Renal cortical epithelial cell (primary cell): Measurements from ENCODE around the gene VPS8. TPM values are rescaled to one million over a fixed set of nuclear protein-coding genes. Genes with fewer than 3 reads are reported as not detected.
A peak's percentile ranks its signal among the peaks of the same experiment; 100 is the strongest.
"Not testable (repeated sequence)": the region's sequence is repeated elsewhere in the genome, so short reads cannot be mapped to it uniquely, and the experiment has no call there.

ENCODE experiments used
- DNase-seq: peaks from one replicate; pipeline ENCODE4 v3.0.0-alpha.2; 2011; ENCODE audit warnings: low read depth
- total RNA-seq: library from RNA; depleted of rRNA; stranded (reverse); fragments of >200 nt; gene quantifications from 2 replicates; pipeline ENCODE4 v1.2.3, GENCODE V29; 2014

Gene VPS8
- total RNA-seq, 1 donor from 2014 or later = 67.8 TPM

DNA sequence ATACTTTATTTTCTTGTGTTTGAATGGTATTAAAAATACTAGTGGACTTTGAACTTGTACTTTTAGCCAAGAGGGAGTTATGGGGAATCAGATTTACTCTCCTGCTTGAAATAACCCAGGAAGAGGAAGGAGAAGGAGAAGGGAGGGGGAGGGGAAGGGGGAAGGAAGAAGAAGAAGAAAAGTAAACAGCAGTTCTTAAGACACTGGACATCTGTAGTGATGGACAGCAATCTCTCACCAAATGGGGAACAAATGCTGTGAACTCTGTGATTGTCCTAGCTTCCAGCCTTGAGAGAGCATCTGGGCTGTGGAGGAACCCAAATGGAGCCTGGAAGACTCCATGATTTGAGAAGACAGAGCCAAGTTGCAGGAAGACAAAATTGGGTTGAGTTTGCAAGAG, 52.0 kb downstream of the VPS8 start:
- DNase-seq = no peak

DNA sequence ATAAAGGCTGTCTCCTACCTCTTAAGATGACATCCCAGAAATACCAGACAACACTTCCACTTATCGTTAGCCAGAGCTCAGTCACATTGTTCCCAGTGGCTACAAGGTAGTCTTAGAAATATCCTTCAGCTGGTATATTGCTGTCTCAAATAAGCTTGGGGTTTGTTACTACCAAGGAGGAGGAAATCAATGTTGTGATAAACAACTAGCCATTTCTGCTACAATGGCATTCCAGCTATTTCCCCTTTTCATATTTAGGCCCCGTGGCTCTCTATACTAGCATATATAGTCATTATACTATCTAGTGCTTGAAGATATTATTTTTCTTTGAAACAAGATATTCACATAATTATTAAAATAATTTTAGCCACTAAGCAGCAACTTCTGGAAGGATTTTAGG, 56.5 kb downstream of the VPS8 start:
- no peak for DNase-seq

DNA sequence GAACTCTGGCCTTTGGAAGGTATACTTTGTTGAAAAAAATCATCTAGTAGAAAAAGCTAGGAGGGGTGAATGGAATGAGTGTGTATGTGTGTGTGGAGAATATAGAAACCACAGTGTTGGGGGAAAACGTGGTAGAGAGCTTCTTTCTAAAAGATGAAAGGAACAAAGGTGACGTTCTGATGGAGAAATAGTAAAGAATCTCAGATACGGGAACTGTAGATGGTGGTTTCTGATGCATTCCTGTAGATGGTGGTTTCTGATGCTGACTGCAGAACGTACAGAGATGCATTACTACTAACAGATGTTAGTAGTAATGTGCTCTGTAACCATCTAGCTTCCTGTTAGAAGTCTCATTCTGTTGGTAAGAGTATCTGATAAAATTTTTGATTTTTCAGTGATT, 60.2 kb downstream of the VPS8 start:
- no peak for DNase-seq

- DNase-seq = peak; percentile 69
Measured at GRCh38 chr3:184873141-184873540, 61.2 kb downstream of the VPS8 start.

DNA sequence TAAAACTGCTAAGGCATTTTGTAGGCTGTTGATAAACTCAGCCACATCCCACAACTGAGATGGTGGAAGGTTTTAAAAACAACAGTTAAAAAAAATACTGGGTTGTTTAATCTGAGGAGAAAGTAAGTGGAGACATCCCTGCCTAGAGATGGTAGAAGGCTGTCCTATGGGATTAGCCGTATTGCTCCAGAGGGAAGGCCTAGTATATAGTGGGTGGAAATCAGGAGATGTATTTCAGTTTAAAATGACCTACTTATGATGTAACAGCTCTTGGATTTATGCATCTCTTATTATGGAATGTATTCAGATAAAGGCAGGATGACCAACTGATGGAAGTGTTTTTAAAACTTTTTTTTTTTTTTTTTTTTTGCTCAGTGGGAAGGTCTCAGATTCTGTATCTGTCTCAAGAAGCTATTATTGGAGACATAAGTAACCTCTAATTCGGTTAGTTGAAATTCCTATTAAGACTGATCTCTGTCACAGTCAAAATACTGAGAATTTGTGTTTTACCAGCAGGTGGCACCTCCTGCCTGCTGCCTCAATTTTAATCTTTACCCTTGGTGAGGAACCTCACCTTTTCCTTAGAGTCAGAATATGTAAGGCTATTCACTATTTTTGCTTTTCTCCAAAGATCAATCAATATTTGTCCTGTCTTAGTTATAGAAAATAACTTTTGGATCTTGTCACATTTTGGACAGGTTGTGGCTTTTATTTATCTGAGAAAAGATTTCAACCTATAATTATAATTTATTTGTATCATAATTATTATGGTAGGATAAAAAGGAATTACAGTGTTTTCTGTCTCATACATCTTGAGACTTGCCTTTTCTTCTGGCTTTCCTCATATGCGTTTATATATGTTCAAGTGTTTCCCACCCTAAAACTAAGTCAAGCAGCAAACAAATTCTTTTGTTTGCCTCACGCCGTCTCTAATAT, 63.0 kb downstream of the VPS8 start:
- DNase-seq = peak; percentile 35

GRCh38 chr3:184880276-184881019, 68.5 kb downstream of the VPS8 start:
- DNase-seq = no peak

DNA sequence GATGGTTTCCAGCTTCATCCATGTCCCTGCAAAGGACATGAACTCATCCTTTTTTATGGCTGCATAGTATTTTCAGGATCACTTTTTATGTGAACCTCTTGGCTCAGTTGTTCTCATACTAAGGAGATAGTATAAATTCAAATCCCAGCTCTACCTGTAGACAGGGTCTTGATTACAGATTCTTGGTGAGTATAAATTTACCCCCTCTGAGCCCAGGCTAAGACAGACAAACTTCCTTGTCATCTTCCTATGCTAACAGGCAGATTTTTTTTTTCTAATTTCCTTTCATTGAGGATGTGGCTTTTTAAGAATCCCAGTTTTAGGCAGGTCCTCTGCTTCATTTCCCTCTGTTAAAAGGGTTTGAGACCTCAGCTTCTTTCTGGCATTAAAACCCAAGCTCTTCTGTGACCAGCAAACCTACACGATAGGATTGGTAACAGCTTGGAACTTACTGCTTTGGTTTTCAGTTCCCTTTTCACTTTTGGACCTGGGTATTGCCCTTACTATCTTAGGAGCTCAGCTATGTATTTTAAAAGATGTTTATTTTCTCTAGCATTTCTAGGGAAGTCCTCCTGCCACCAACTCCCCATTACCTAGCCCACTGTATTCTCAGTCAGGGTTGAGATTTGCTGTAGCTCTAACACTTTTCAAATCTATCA, 72.5 kb downstream of the VPS8 start:
- DNase-seq = no peak

GRCh38 chr3:184885112-184885511, 73.1 kb downstream of the VPS8 start:
- DNase-seq = no peak

GRCh38 chr3:184887574-184887973, 75.6 kb downstream of the VPS8 start:
- DNase-seq = no peak

GRCh38 chr3:184889312-184889904, 77.4 kb downstream of the VPS8 start:
- no peak for DNase-seq

DNA sequence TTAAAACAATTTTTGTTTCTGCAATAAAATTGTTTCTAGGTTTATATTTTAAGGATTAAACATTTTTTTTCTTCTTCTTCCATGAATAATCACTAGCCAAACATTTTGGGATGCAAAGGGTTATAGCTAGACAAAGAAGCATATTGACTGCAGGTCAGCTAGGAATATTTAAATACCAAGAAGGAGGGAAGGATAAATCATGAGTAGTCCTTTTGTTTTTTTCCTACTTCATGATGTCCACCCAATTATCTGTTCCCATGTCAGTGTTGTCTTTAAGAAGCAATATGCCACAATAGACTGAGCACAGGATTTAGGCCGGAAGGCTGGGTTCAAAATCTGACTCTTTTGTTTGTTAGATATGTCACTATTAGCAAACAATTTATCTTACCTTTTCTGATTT, 82.1 kb downstream of the VPS8 start:
- DNase-seq = no peak

DNA sequence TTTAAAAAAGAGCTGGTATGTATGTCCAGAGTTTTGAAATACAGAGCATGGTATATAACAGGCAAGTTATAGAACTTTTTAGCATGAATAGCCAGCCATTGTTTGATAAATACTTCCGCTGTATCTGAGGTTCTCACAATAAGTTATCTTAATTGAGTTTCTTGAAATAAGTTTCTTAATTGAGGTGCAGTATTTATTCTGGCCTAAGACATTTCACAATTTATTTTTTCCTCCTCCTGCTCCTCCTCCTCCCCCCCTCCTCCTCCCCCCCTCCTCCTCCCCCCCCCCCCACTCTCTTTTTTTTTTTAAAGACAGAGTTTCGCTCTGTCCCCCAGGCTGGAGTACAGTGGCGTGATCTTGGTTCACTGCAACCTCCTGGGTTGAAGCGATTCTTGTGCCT, 83.4 kb downstream of the VPS8 start:
- DNase-seq = no peak

- DNase-seq = no peak
Measured at GRCh38 chr3:184896336-184896735, 84.4 kb downstream of the VPS8 start.

DNA sequence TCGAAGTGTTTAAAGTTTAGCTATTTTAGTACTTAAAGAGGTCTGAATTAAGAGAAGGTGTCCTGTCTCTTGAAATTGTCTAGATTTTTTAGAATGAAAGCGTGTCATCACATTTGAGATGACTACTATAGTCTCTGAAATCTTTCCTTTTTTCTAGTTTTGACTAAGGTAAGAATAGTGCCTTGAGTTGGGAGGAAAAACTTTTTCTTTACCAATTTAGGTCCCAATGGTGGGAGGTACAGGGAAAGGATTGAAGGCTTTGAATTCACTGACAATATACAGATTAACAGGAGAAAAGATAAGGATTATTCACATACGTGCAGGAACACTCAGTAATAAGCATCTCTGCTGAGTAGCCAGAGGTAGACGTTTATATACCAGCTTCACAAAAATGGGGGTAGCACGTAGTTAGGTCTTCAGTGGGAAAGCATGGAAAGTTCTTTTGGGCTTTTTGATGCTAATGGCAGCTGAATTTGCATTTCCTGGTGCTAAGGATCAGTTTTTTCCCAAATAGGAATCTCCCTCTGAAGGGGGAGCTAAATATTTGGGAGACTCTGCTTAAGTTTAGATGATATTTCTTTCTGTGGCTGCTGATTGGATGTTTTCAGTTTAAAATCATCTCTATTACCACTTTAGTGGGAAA, 88.1 kb downstream of the VPS8 start:
- DNase-seq = no peak

- DNase-seq = not testable (repeated sequence)
Measured at GRCh38 chr3:184907031-184907430, 95.1 kb downstream of the VPS8 start.

GRCh38 chr3:184907681-184908649, 96.0 kb downstream of the VPS8 start:
- DNase-seq = no peak

DNA sequence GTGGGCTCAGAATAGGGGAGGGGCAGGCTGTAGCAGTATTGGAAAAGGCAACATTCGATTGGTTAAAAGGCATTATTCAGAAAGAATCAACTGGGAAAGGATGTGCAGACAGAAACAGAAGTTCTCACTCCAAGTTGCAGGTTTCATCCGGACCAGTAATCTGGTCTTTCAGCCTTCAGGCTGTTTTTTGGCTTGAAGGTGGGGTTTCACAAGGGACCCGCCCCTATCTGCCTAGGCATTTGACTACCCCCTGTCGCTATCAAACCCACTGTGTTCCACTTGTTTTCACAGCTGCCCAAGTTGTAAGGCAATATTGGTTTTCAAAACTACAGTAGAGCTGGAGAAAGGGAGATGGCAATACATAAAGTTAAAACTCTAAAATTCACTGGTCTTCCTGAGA, 96.9 kb downstream of the VPS8 start:
- DNase-seq = no peak

- no peak for DNase-seq
Measured at GRCh38 chr3:184910664-184911063, 98.7 kb downstream of the VPS8 start.

DNA sequence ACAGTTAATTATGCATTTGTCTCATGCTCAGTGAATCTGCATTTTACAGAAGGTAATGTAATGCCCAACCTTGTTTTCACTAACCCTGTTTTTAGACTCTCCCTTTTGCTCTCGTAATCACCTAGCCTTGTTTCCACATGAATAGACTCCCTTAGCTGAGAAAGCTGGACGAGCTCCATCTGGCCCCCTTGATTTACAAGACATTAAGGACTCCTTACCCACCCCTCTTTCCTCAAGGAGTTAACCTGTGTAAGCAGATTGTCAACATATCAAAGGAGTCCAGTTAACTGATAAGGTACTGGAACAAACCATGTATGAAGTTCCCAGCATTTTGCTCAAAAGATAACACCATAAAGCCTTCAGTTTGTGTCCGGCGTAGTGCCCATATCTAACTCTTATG, 99.6 kb downstream of the VPS8 start:
- DNase-seq = no peak

DNA sequence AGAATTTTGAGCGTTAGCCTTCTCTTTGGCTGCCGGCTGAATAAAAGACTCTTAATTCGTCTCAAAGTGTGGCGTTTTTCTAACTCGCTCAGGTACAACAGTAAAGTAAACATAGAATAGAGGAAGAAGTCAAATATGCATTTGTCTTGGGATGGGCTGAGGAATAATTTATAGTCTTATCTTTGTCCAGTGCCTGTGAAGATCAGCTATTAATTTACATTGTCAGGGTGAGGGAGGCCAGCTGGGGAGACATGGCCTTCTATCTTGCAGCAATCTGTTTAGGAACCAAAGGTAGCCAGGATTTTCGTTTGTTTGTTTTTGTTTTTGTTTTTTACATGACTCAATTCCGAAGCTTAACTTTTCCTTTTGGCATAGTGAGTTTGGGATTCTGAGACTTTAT, 100.2 kb downstream of the VPS8 start:
- DNase-seq = no peak
